HFFc6 (cell line): Measurements from ENCODE around the gene CRB3. TPM values are rescaled to one million over a fixed set of nuclear protein-coding genes. Genes with fewer than 3 reads are reported as not detected.

Source experiments
- DNase-seq: peaks from one replicate; pipeline ENCODE4 v3.0.0-alpha.2; 2018
- H3K27ac Mint-ChIP-seq: 2 replicates; pipeline ENCODE4 v1.8.0; 2020; ENCODE audit warnings: mild to moderate bottlenecking, mixed read lengths
- H3K27me3 Mint-ChIP-seq: 2 replicates; pipeline ENCODE4 v1.8.0; 2021; ENCODE audit warnings: mild to moderate bottlenecking, moderate library complexity, mixed read lengths; ENCODE audit not compliant: insufficient read depth
- H3K36me3 Mint-ChIP-seq: 2 replicates; pipeline ENCODE4 v1.8.0; 2021; ENCODE audit warnings: low read depth, mixed read lengths
- H3K4me1 Mint-ChIP-seq: 2 replicates; pipeline ENCODE4 v1.8.0; 2020; ENCODE audit warnings: low read depth, mixed read lengths
- H3K4me3 Mint-ChIP-seq: 2 replicates; pipeline ENCODE4 v1.8.0; 2020; ENCODE audit warnings: mild to moderate bottlenecking, moderate library complexity, mixed read lengths
- H3K9me3 Mint-ChIP-seq: 2 replicates; pipeline ENCODE4 v1.8.0; 2020; ENCODE audit warnings: mild to moderate bottlenecking, mixed read lengths
- CTCF ChIP-seq: fragments of 200-600 bp; sonication (generic); IDR thresholded peaks from 2 replicates; pipeline ENCODE4 v1.5.0; 2021; ENCODE audit warnings: antibody characterized with exemption, mild to moderate bottlenecking
- long read RNA-seq: library from polyadenylated mRNA; unstranded; transcript quantifications from one replicate; pipeline ENCODE4 v2.0.0, GENCODE V29; 2019
- total RNA-seq, 6 experiments: library from RNA; stranded (reverse); fragmentation: NEBNext Ultra II Directional; extraction: Animal tissue kit (Norgen Biotek cat#: 25700); gene quantifications; 2 replicates in 1 of 6; 3 replicates in 5 of 6; pipeline ENCODE4 v1.2.3, GENCODE V29; 2021

Gene CRB3
- not detected for total RNA-seq
- long read RNA-seq: 0 reads

- no peak within 1 kb of the TSS for H3K4me3 Mint-ChIP-seq
- H3K4me1 Mint-ChIP-seq: peaks cover 10% of the 10 kb centered on the region
- H3K27ac Mint-ChIP-seq: no peak within 1 kb of the TSS
- TF ChIP-seq CTCF: no peak
- no peak for DNase-seq
- H3K27me3 Mint-ChIP-seq: peaks cover 23% of the 10 kb centered on the region
- no peaks in the 10 kb centered on the region for H3K36me3 Mint-ChIP-seq
- no peaks in the 10 kb centered on the region for H3K9me3 Mint-ChIP-seq
Measured at GRCh38 chr19:6464070-6464873, at the start of gene CRB3. CRB3 (plus strand) TSS chr19:6464271; CDS start chr19:6464702, 431 bp downstream.

- no peak for TF ChIP-seq CTCF
- Mint-ChIP-seq H3K4me1 (no peaks in the 10 kb centered on the region), H3K27me3 (no peaks in the 10 kb centered on the region), H3K27ac (no peak overlapping the region), H3K4me3 (no peak overlapping the region), H3K9me3 (no peaks in the 10 kb centered on the region), H3K36me3 (peaks cover 2% of the 10 kb centered on the region; the same call in 1 of the 2 replicates)
- no peak for DNase-seq
Measured at GRCh38 chr19:6414793-6415590, 49.1 kb upstream of the CRB3 start.

GRCh38 chr19:6415591-6416190, 48.4 kb upstream of the CRB3 start:
- Mint-ChIP-seq H3K4me1 (no peaks in the 10 kb centered on the region; the same call in 1 of the 2 replicates), H3K9me3 (no peaks in the 10 kb centered on the region), H3K27me3 (no peaks in the 10 kb centered on the region), H3K36me3 (peaks cover 8% of the 10 kb centered on the region), H3K27ac (no peak overlapping the region), H3K4me3 (no peak overlapping the region)
- no peak for TF ChIP-seq CTCF
- DNase-seq: no peak

GRCh38 chr19:6416658-6417405, 47.2 kb upstream of the CRB3 start:
- no peak for TF ChIP-seq CTCF
- DNase-seq: no peak
- Mint-ChIP-seq H3K4me3 (no peak overlapping the region), H3K27ac (no peak overlapping the region), H3K9me3 (no peaks in the 10 kb centered on the region), H3K4me1 (no peaks in the 10 kb centered on the region; the same call in 1 of the 2 replicates), H3K36me3 (peaks cover 13% of the 10 kb centered on the region), H3K27me3 (no peaks in the 10 kb centered on the region)
